Liver (tissue), 9 donors: Measurements from ENCODE around the gene CAPN2. TPM values are rescaled to one million over a fixed set of nuclear protein-coding genes. Genes with fewer than 3 reads are reported as not detected.

Experiments used
- DNase-seq: peaks from one replicate; pipeline ENCODE4 v3.0.0-alpha.2; 2017; ENCODE audit warnings: low spot score
- H3K27ac ChIP-seq, 2 donors: one replicate each; pipeline ENCODE4 v1.7.0; 2013; ENCODE audit warnings: inconsistent platforms in 2 of 2, low read length in 2 of 2, control low read depth in 1 of 2, low read depth in 1 of 2, mild to moderate bottlenecking in 1 of 2
- H3K27me3 ChIP-seq, 4 donors: one replicate each; pipeline versions ENCODE4 v1.6.1 to v1.7.0; 2013; ENCODE audit warnings: low read length in 3 of 4, inconsistent platforms in 1 of 4, mild to moderate bottlenecking in 1 of 4, moderate library complexity in 1 of 4; ENCODE audit not compliant: control insufficient read depth in 4 of 4, insufficient read depth in 4 of 4
- H3K36me3 ChIP-seq, 4 donors: one replicate each; pipeline versions ENCODE4 v1.6.1 to v1.7.0; 2013; ENCODE audit warnings: low read length in 3 of 4, mild to moderate bottlenecking in 3 of 4, low read depth in 1 of 4, moderate library complexity in 1 of 4; ENCODE audit not compliant: control insufficient read depth in 4 of 4, insufficient read depth in 3 of 4
- H3K4me1 ChIP-seq, 4 donors: one replicate each; pipeline versions ENCODE4 v1.6.1 to v1.7.0; 2013; ENCODE audit warnings: low read length in 3 of 4, mild to moderate bottlenecking in 3 of 4, moderate library complexity in 1 of 4; ENCODE audit not compliant: control insufficient read depth in 4 of 4, insufficient read depth in 4 of 4
- H3K4me3 ChIP-seq, 3 donors: one replicate each; pipeline versions ENCODE4 v1.6.1 to v1.7.0; 2013; ENCODE audit warnings: low read length in 3 of 3, control low read depth in 1 of 3, low read depth in 1 of 3, mild to moderate bottlenecking in 1 of 3
- H3K9ac ChIP-seq, 2 donors: one replicate each; pipeline ENCODE4 v1.7.0; 2013; ENCODE audit warnings: low read length in 2 of 2, mild to moderate bottlenecking in 2 of 2, moderate library complexity in 2 of 2, control low read depth in 1 of 2, low read depth in 1 of 2
- H3K9me3 ChIP-seq, 4 donors: one replicate each; pipeline versions ENCODE4 v1.6.1 to v1.7.0; 2013; ENCODE audit warnings: low read length in 3 of 4; ENCODE audit not compliant: control insufficient read depth in 4 of 4
- ATF3 ChIP-seq: IDR thresholded peaks from 2 replicates; pipeline ENCODE4 v1.6.1; 2016; ENCODE audit warnings: antibody characterized with exemption
- EGR1 ChIP-seq, 2 donors: IDR thresholded peaks; 2 replicates each; pipeline ENCODE4 v1.6.1; 2016 to 2018; ENCODE audit warnings: antibody characterized with exemption in 2 of 2, low read depth in 2 of 2
- FOXA2 ChIP-seq: IDR thresholded peaks from 2 replicates; pipeline ENCODE4 v1.6.1; 2016; ENCODE audit warnings: antibody characterized with exemption
- GABPA ChIP-seq, 2 donors: IDR thresholded peaks in 1 of 2; conservative IDR thresholded peaks in 1 of 2; 2 replicates each; pipeline ENCODE4 v1.6.1; 2016; ENCODE audit warnings: antibody characterized with exemption in 2 of 2, mild to moderate bottlenecking in 1 of 2, moderate library complexity in 1 of 2
- HNF4G ChIP-seq: IDR thresholded peaks from 2 replicates; pipeline ENCODE4 v1.6.1; 2016; ENCODE audit warnings: antibody characterized with exemption
- JUND ChIP-seq, 2 donors: IDR thresholded peaks; 2 replicates each; pipeline ENCODE4 v1.6.1; 2016; ENCODE audit warnings: antibody characterized with exemption in 2 of 2
- MAX ChIP-seq: IDR thresholded peaks from 2 replicates; pipeline ENCODE4 v1.6.1; 2016; ENCODE audit warnings: antibody characterized with exemption
- NR2F2 ChIP-seq: IDR thresholded peaks from 2 replicates; pipeline ENCODE4 v1.6.1; 2016; ENCODE audit warnings: antibody characterized with exemption
- RAD21 ChIP-seq, 2 donors: IDR thresholded peaks; 2 replicates each; pipeline ENCODE4 v1.6.1; 2016; ENCODE audit warnings: antibody characterized with exemption in 2 of 2, mild to moderate bottlenecking in 2 of 2
- REST ChIP-seq: IDR thresholded peaks from 2 replicates; pipeline ENCODE4 v1.6.1; 2016; ENCODE audit warnings: antibody characterized with exemption, mild to moderate bottlenecking
- TAF1 ChIP-seq: conservative IDR thresholded peaks from 2 replicates; pipeline ENCODE4 v1.6.1; 2016; ENCODE audit warnings: antibody characterized with exemption, mild to moderate bottlenecking
- ZBTB33 ChIP-seq: IDR thresholded peaks from 2 replicates; pipeline ENCODE4 v1.6.1; 2016; ENCODE audit warnings: antibody characterized with exemption
- WGBS: extraction: QIAGEN DNeasy Blood & Tissue Kit; methylation state at CpG from one replicate; pipeline ENCODE4 v1.1.7; 2013; 5-methylcytosine and 5-hydroxymethylcytosine counted together
- polyA plus RNA-seq, 2 donors: library from polyadenylated mRNA; stranded (reverse) in 1 of 2; unstranded in 1 of 2; fragments of 200-250 nt in 1 of 2; fragments of >200 nt in 1 of 2; fragmentation: Nextera tagmentation in 1 of 2; extraction: Ambion mirVana in 1 of 2; gene quantifications; one replicate each; pipeline versions ENCODE4 v1.2.1 to v1.2.3, GENCODE V29; 2013 to 2015
- total RNA-seq, 2 donors: library from RNA; depleted of rRNA; stranded (reverse); fragments of >200 nt; gene quantifications; one replicate each; pipeline ENCODE4 v1.2.3, GENCODE V29; 2014
- TF ChIP-seq, protein P1 (sequence below): fragments of 150-350 bp; IDR thresholded peaks from 2 replicates; pipeline ENCODE4 v1.5.1; 2017; ENCODE audit warnings: improper control_type of control experiment, low read depth, low read length; ENCODE audit not compliant: missing input control
- donor health status: healthy.
- donor health status: healthy.
- donor health status: healthy.
- donor health status: healthy.
- donor health status: healthy.

The CAPN2 gene
- total and polyA plus RNA-seq, 4 donors: 11.2 to 20.7 (median 15.5) TPM

DNA sequence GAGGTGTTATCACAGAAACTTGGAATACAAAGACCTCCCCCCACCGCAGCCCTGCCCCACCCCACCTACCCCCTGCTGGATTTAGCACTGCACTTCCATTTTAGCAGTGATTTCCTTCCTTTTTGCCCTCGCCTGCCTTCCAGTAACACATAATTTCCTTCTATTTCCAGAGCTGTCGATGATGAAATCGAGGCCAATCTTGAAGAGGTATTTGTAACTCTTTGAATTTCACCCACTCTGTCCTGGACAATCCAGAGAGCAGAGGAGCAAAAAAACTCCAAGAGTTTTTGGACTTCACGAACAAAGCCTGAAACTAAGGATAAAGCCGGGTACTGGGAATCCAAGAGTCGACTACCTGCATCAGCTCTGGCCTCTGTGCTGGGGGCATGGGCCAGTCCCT, 49.1 kb downstream of the CAPN2 start:
- Histone ChIP-seq H3K9me3 (no peaks in the 10 kb centered on the region), H3K4me3 (no peak overlapping the region), H3K27me3 (no peaks in the 10 kb centered on the region), H3K9ac (no peak overlapping the region), H3K36me3 (peaks cover 0 to 2% (median 0%) of the 10 kb centered on the region in 4 donors), H3K27ac (no peak overlapping the region), H3K4me1 (no peaks in the 10 kb centered on the region)
- 88% methylated on average over 7 of the region's 7 CpGs for WGBS
- no peak for DNase-seq
- no peak for TF ChIP-seq MAX
- TF ChIP-seq NR2F2: no peak
- no peak for TF ChIP-seq EGR1 (IDR thresholded peaks at IDR 0.05; ENCODE audit: low read depth in 2 of 2)
- TF ChIP-seq ZBTB33: no peak

GRCh38 chr1:223763251-223763650, 50.9 kb downstream of the CAPN2 start:
- Histone ChIP-seq H3K9ac (no peak overlapping the region), H3K4me1 (no peaks in the 10 kb centered on the region), H3K27ac (no peak overlapping the region), H3K4me3 (no peak overlapping the region), H3K36me3 (peaks cover 0 to 2% (median 0%) of the 10 kb centered on the region in 4 donors), H3K27me3 (no peaks in the 10 kb centered on the region), H3K9me3 (no peaks in the 10 kb centered on the region)
- 96% methylated on average over 5 of the region's 5 CpGs for WGBS
- DNase-seq: no peak
- no peak for TF ChIP-seq GABPA (IDR thresholded peaks at IDR 0.05 in 1 of 2, conservative IDR thresholded peaks at IDR 0.05 in 1 of 2)
- TF ChIP-seq EGR1 (IDR thresholded peaks at IDR 0.05; ENCODE audit: low read depth in 2 of 2): no peak
- no peak for TF ChIP-seq HNF4G
- no peak for TF ChIP-seq RAD21 (IDR thresholded peaks at IDR 0.05)
- no peak for TF ChIP-seq ZBTB33
- TF ChIP-seq REST: no peak

DNA sequence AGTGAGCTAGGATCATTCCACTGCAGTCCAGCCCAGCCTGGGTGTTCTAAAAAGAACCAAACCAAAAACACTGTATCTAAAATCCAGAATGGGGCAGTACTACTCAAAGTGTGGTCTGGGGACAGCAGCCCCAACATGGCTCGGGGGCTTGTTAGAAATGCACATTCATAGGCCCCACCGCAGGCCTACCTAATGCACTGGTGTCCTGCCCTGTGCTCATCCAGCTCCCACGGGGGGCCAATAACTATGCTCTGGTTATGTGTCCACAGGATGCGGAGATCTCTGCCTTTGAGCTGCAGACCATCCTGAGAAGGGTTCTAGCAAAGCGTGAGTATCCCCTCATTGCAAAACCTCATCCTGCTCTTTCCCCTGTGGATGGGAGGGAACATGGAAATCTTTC, 51.5 kb downstream of the CAPN2 start:
- Histone ChIP-seq H3K27ac (no peak overlapping the region), H3K27me3 (no peaks in the 10 kb centered on the region), H3K4me1 (no peaks in the 10 kb centered on the region), H3K4me3 (no peak overlapping the region), H3K9me3 (no peaks in the 10 kb centered on the region), H3K9ac (no peak overlapping the region), H3K36me3 (peaks cover 0 to 2% (median 0%) of the 10 kb centered on the region in 4 donors)
- WGBS: 96% methylated on average over 5 of the region's 5 CpGs
- TF ChIP-seq, protein P1, sequence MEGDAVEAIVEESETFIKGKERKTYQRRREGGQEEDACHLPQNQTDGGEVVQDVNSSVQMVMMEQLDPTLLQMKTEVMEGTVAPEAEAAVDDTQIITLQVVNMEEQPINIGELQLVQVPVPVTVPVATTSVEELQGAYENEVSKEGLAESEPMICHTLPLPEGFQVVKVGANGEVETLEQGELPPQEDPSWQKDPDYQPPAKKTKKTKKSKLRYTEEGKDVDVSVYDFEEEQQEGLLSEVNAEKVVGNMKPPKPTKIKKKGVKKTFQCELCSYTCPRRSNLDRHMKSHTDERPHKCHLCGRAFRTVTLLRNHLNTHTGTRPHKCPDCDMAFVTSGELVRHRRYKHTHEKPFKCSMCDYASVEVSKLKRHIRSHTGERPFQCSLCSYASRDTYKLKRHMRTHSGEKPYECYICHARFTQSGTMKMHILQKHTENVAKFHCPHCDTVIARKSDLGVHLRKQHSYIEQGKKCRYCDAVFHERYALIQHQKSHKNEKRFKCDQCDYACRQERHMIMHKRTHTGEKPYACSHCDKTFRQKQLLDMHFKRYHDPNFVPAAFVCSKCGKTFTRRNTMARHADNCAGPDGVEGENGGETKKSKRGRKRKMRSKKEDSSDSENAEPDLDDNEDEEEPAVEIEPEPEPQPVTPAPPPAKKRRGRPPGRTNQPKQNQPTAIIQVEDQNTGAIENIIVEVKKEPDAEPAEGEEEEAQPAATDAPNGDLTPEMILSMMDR: no peak
- TF ChIP-seq ATF3 (no peak), FOXA2 (no peak), ZBTB33 (no peak), JUND (IDR thresholded peaks at IDR 0.05) (no peak), TAF1 (no peak)
- no peak for DNase-seq
